Kasumi-1 (cell line): ENCODE measurements around the gene FHAD1.

Experiments used
- DNase-seq, 2 experiments: peaks; one replicate each; lab custom pipeline; 2025; lab: John Stamatoyannopoulos, UW

Gene FHAD1

DNA sequence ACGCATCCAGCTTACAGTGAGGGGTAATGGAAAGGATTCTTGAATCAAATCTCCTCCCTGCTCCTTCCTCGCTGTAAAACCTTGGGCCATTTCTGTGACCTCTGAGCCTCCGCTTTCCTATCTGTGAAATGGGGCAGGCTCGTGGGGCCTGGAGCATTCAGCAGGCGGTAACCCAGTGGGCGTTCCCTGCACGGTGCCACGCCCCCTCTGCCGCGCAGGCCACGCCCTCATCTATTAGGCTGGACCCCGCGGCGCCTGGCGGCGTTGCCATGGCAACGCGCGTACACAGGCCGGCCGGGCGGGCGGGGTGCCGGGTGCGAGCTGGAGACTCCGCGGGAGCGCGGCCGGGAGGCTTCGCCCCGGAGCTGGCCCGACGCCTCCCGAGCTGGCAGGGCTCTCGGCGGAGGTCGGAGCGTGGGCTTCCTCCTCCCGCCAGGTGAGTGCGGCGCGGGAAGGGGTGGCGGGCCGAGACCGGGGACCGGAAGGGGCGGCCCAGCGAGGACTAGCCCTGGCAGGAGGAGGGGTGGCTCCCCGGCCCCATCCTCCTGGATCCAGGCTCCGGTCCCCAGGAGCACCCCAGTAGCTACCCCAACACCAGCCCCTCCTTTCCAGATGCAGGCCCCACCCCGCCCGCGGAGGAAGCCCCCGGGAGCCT is at the start of gene FHAD1:
Gene FHAD1, plus strand, starts transcription at position 264 of the 655 bp plus-strand sequence. CDS start 4,562 bp downstream, outside the sequence.
- DNase-seq = no peak

DNA sequence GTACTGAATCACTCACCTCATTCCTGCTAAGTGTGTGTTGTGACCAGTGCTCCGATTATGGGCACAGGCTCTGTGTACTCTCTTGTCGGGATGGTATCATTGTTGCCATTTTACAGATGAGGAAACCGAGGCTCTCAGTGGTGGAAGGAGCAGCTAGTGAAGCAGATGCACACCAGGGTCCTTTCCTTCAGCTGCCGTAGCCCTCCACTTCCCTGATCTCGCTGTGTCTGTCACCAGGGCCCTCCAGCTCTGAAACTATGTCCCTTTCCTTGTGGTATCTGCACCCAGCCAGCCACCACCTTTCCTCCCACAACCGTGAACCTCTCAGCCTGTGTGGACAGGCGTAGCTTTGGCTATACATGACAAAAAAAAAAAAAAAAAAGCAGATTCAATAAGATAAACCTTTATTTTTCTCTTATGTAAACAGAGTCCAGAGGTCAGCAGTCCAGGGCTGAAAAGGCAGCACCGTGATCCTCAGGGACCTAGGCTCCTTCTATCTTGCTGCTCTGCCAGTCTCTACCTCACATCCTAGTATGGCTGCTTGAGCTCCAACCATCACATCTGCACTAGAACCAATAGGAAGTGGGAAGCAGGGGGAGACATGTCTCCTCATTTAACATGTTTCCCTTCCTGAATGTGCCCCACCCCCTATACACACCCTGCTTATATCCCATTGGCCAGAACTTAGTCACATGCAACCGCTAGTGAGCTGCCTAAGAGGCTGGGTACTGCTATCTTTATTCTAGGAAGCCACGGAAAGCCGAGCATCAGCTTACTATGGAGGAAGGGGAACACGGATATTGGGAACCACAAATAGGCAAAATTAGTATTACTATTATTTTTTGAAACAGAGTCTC is 49.2 kb upstream of the FHAD1 start:
- DNase-seq = no peak

- no peak for DNase-seq
Observed at GRCh38 chr1:15198684-15199083, 48.3 kb upstream of the FHAD1 start.

DNA sequence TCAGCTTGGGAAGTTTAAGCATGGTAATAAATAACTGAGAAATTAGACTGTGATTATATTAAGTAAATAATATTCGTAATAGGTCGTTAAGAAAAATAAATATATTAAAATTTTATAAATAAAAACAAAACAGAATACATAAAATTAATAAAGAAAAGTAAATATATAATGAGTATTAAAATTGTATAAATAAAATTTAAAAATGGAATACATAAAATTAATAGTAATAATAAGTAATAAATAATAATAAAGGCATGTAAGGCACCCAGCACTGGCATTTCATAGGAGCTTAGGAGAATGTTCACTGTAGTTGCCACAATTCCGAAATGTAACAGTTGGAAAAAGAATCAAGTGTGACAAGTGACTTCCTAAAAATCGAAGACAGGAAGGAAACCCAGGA is 45.8 kb upstream of the FHAD1 start:
- no peak for DNase-seq

DNA sequence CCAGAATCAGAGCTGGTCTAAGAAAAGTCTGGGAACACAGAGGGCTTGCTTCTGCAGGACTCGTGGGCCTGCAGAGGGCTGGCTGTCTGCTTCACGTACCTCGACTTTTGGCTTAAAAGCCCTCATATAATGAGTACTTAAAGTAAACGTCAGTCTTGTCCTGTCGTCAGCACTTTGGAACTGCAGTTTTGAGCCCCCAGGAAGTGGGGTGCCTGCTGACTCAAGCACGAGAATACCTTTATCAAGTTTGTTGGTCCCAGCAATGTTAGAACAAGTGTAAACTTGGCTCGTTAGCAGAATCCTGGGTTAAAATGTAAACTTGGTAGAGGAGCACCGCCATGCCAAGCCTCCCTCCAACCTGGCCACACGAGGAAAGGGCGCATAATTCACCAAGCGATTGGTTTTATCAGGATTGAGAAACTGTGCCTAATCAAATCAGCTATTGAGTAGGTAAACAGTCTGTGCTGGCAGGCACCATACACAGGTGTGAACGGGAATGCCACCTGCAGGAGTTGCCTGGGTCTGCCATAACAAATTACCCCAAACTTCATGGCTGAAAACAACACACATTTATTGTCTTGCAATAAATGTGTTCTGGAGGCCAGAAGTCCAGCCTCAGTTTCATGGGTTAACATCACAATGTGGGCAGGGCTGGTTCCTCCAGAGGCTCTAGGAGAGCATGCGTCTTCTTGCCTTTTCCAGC is 45.0 kb upstream of the FHAD1 start:
- DNase-seq = no peak

DNA sequence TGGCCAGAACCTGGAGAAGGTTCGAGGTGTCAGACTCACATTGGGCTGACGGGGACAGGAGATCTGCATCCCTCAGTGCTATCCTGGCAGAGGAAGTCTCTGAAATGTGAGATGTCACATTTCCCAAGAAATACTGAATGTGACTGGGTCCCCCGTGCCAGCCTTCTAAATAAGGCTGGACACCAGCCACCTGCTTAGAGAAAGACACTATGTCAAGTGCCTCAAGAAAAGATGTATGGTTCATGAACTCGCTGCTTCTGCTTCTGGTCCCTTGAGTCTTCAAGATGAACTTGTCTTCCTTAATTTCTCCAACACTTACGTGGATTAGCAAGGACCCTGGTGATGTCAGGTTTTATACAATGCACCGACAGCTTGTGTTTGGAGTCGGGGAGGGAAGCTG is 42.1 kb upstream of the FHAD1 start:
- DNase-seq = no peak

GRCh38 chr1:15205586-15206346 is 41.3 kb upstream of the FHAD1 start:
- no peak for DNase-seq

DNA sequence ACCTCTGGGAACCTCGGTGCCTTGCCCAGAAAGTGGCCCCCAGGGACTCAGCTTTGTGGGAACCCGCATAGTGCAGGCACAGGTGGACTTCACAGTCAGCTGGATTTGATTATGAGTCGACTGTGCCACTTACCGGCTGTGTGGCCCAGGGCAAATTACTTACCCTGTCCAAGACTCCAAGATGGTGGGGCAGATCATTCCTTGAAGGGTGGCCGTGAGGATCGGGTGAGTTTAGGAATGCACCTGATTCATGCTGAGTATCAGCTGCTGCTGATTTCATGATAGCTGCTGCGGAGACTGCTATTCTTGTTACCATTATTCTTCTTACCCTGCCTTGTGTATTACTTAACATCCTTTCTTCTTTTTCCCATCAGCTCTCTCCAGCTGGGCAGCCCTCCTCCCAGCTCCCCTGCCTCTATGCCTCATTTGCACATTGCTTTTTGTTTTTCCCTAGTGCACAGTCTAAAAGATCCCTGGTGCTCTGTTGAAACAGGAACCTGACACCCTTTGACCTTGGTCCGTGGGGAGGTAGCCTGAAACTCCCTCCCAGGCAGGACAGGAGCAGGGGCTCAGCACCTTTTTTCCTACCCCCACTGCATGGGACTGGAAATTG is 40.5 kb upstream of the FHAD1 start:
- no peak for DNase-seq

GRCh38 chr1:15207031-15207828 is 39.8 kb upstream of the FHAD1 start:
- no peak for DNase-seq

GRCh38 chr1:15207829-15208429 is 39.1 kb upstream of the FHAD1 start:
- no peak for DNase-seq

DNA sequence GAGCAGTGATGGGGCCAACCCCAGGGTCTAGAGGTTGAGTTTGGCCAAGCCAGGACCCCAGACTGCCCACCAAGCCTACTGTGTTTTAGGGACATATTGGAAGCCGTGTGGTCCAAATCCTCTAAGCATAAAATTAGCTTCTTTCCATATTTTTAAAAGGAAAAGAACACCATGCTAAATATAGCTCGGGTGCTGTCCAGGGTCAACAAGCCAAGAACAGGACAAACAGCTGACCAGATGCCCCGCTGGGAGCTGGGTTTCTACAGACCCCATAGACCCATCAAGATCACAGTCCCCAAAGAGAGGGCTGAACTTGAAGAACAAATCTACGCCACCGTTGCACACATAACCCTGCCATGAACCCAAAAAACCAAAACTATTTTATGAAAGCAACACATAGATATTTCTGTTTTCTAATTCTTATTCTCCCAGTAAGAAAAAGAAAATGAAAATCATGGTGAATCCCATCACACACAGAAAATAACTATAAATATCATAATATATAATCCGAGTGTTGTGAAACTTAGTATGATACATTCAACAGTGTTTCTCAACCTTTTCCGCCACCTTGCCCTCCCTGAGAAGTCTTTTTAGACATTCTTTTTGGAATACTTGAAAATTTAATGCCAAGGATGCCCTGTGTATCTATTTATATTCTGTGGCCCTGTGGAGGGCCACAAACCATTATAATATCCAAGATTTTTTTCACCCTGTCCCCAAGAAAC is 36.2 kb upstream of the FHAD1 start:
- DNase-seq = no peak

GRCh38 chr1:15211424-15211823 is 35.6 kb upstream of the FHAD1 start:
- no peak for DNase-seq

DNA sequence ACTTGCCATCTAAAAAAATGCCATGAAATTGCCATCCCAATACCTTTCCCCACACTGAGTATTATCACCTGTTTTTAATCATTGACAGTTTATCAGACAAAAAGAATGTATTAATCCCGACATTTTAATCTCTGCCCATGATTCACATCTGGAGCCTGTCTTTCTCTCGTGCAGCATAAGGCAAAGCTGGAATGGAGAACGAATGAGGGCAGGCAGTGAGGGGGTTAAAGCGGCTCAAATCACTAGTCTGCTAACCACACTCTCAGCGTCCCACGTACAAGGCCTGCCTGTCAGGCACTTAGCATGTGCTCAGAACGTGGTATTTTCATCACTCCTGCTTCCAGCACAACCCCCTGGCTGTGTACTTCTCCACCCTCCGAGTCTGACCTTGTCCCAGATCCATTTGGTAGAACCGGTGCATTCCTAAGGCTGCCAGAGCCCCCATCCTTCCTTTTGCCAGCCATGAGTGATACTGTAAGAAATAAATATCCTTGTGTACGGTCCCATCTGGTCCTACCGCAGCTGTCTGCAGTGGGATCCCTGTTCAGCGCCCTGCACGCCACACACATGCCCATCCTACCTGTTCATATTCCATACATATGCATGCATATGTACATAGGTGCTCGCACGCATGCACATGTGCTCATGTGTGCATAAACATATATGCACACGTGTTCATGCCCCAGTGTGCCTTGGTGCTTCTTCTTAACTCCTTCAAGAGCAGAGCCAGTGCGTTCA is 34.6 kb upstream of the FHAD1 start:
- DNase-seq = no peak

DNA sequence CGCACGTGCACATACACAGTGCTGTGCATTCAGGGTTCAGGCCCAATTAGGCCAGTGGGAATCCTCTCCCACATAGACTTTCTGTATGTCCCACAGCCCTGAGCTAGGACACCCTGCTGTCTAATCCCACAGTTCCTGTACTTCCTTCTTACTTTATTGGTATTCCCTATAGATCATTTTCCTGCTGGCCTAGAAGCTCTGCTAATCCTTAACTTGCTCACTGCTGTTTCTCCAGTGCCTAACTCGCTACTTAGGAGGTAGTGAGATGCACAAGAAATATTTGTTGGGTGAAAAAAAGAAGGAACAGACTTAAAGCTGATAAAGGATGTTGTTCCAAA is 34.1 kb upstream of the FHAD1 start:
- no peak for DNase-seq

DNA sequence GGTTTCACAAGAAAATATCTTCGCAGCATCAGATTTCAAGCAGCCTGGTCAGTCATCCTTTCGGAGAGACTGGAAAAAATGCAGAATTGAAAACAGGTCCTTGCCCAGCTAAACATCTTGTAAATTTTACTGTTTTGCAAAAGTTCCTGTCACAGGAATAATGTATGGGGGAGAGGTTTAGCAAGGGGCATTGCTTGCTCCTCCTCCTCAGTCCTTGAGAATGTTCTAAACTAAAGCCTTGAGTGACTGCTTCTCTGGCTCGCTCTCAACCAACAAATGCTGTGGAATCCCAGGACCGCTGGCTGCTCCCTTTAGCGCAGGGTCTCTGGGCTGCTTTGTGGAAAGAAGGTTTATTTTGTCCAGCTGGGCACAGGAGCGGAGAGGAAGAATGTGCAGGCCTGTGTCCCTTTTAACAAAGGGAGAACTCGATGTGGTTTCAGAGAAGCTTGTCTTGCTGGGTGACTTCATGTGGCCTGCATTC is 33.6 kb upstream of the FHAD1 start:
- DNase-seq = no peak

GRCh38 chr1:15214527-15214926 is 32.5 kb upstream of the FHAD1 start:
- no peak for DNase-seq

- DNase-seq = no peak
Observed at GRCh38 chr1:15215116-15215515, 31.9 kb upstream of the FHAD1 start.

DNA sequence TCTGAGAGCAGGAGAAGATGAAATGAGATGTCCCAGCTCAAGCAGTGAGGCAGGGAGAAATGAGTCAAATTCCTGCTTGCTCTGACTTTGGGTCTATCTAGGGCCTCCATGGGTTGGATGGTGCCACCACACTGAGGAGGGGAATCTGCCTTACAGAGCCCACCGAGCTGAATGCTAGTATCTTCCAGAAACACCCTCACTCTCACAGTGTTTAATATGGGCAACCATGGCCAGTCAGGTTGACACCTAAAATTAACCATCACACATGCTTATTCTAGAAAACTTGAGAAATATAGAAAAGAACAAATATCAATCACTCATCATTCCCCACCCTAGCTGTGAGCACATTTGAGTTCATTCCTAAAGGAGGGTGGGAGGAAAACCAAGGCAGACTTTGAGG is 29.4 kb upstream of the FHAD1 start:
- DNase-seq = no peak
